NT2/D1 (cell line): Measurements from ENCODE around the gene TMUB1.

ENCODE experiments used
- DNase-seq: peaks from one replicate; pipeline ENCODE4 v3.0.0-alpha.2; 2011; ENCODE audit warnings: low read depth, low spot score
- H3K27me3 ChIP-seq: 2 replicates; pipeline ENCODE4 v1.6.0; 2011; ENCODE audit warnings: mild to moderate bottlenecking; ENCODE audit not compliant: insufficient read length, insufficient read depth
- H3K36me3 ChIP-seq: 2 replicates; pipeline ENCODE4 v1.6.1; 2011; ENCODE audit warnings: mild to moderate bottlenecking, low read length, mixed read lengths; ENCODE audit not compliant: insufficient read depth, insufficient read length
- H3K4me1 ChIP-seq: 2 replicates; pipeline ENCODE4 v1.5.1; 2011; ENCODE audit not compliant: insufficient read depth, insufficient read length
- H3K4me3 ChIP-seq: 2 replicates; pipeline ENCODE4 v1.5.1; 2011; ENCODE audit warnings: low read depth; ENCODE audit not compliant: insufficient read length
- H3K9ac ChIP-seq: 2 replicates; pipeline ENCODE4 v1.6.0; 2011; ENCODE audit warnings: low read depth; ENCODE audit not compliant: insufficient read length
- H3K9me3 ChIP-seq: 2 replicates; pipeline ENCODE4 v1.5.1; 2011; ENCODE audit warnings: mild to moderate bottlenecking, low read length; ENCODE audit not compliant: insufficient read depth
- SUZ12 ChIP-seq: IDR thresholded peaks from 2 replicates; pipeline ENCODE4 v1.6.1; 2011; ENCODE audit not compliant: insufficient read length, insufficient read depth; ENCODE audit errors: extremely low read depth
- YY1 ChIP-seq: IDR thresholded peaks from 2 replicates; pipeline ENCODE4 v1.6.1; 2011; ENCODE audit not compliant: insufficient read length, insufficient read depth
- ZNF274 ChIP-seq: IDR thresholded peaks from 2 replicates; pipeline ENCODE4 v1.6.1; 2011; ENCODE audit warnings: mild to moderate bottlenecking, low read depth, low read length

The TMUB1 gene

GRCh38 chr7:151089893-151090730 is 6.8 kb upstream of the TMUB1 start:
- TF ChIP-seq ZNF274: no peak
- no peak for TF ChIP-seq YY1
- no peak for TF ChIP-seq SUZ12
- Histone ChIP-seq H3K36me3 (peaks cover 30% of the 10 kb centered on the region), H3K4me3 (peak overlapping the region; percentile 9), H3K27me3 (peaks cover 9% of the 10 kb centered on the region), H3K9me3 (no peaks in the 10 kb centered on the region), H3K4me1 (peaks cover 15% of the 10 kb centered on the region), H3K9ac (no peak overlapping the region)
- no peak for DNase-seq

- H3K9ac ChIP-seq: peak overlapping the region; percentile 64
- peaks cover 15% of the 10 kb centered on the region for H3K4me1 ChIP-seq
- TF ChIP-seq YY1: no peak
- no peak for TF ChIP-seq SUZ12
- TF ChIP-seq ZNF274: no peak
- H3K4me3 ChIP-seq: peak overlapping the region; percentile 78
- H3K36me3 ChIP-seq: peaks cover 30% of the 10 kb centered on the region
- no peaks in the 10 kb centered on the region for H3K9me3 ChIP-seq
- DNase-seq: no peak
- H3K27me3 ChIP-seq: peaks cover 14% of the 10 kb centered on the region
Measured at GRCh38 chr7:151088856-151089699, 5.8 kb upstream of the TMUB1 start.

- H3K27me3 ChIP-seq: peaks cover 19% of the 10 kb centered on the region
- no peak for TF ChIP-seq ZNF274
- no peak for TF ChIP-seq SUZ12
- no peak for TF ChIP-seq YY1
- peaks cover 15% of the 10 kb centered on the region for H3K4me1 ChIP-seq
- H3K9me3 ChIP-seq: no peaks in the 10 kb centered on the region
- peak overlapping the region; percentile 78 for H3K4me3 ChIP-seq
- H3K9ac ChIP-seq: peak overlapping the region; percentile 90
- peaks cover 25% of the 10 kb centered on the region for H3K36me3 ChIP-seq
- no peak for DNase-seq
Measured at GRCh38 chr7:151088019-151088855, 4.9 kb upstream of the TMUB1 start.

GRCh38 chr7:151087245-151088018 is 4.1 kb upstream of the TMUB1 start:
- DNase-seq: no peak
- peak overlapping the region; percentile 78 for H3K4me3 ChIP-seq
- peaks cover 15% of the 10 kb centered on the region for H3K4me1 ChIP-seq
- TF ChIP-seq YY1: no peak
- TF ChIP-seq ZNF274: no peak
- no peak for TF ChIP-seq SUZ12
- H3K36me3 ChIP-seq: peaks cover 17% of the 10 kb centered on the region
- peak overlapping the region; percentile 90 for H3K9ac ChIP-seq
- H3K27me3 ChIP-seq: peaks cover 19% of the 10 kb centered on the region
- H3K9me3 ChIP-seq: no peaks in the 10 kb centered on the region

GRCh38 chr7:151086802-151087244 is 3.5 kb upstream of the TMUB1 start:
- peaks cover 19% of the 10 kb centered on the region for H3K27me3 ChIP-seq
- peaks cover 15% of the 10 kb centered on the region for H3K4me1 ChIP-seq
- H3K4me3 ChIP-seq: peak overlapping the region; percentile 78

More at GRCh38 chr7:151086802-151087244, 3.5 kb upstream of the TMUB1 start:
- TF ChIP-seq YY1 (no peak), ZNF274 (no peak), SUZ12 (no peak)
- no peaks in the 10 kb centered on the region for H3K9me3 ChIP-seq
- H3K9ac ChIP-seq: peak overlapping the region; percentile 90
- no peak for DNase-seq
- peaks cover 11% of the 10 kb centered on the region for H3K36me3 ChIP-seq
